ENCODE data around the gene PATJ. TPM values are rescaled to one million over a fixed set of nuclear protein-coding genes. Genes with fewer than 3 reads are reported as not detected.

PATJ gene
- polyA plus RNA-seq, 1 donor (not counting 4 experiments of a cell fraction or from before 2014, with no cell fraction given): 28.1 TPM

- H3K4me1 ChIP-seq (ENCODE audit: control insufficient read depth, extremely low read depth, insufficient read depth, low read length): peaks cover 5% of the 10 kb centered on the region
- H3K27ac ChIP-seq (ENCODE audit: control insufficient read depth, insufficient read depth, low read length): peak overlapping the region; percentile 36
- dilution Hi-C loops (cut with MboI; ENCODE audit: extremely low pct_ligation_motif_present, low sequenced_read_pairs): no loop called here
- H3K9ac ChIP-seq (ENCODE audit: control insufficient read depth, extremely low read depth, insufficient read depth, low read length): no peak overlapping the region
- H2AFZ ChIP-seq (ENCODE audit: control insufficient read depth, low read length): no peak overlapping the region
- H3K27me3 ChIP-seq (ENCODE audit: control insufficient read depth, extremely low read depth, insufficient read depth, low read length): no peaks in the 10 kb centered on the region
- H3K9me1 ChIP-seq (ENCODE audit: control insufficient read depth, extremely low read depth, insufficient read depth, low read length): no peaks in the 10 kb centered on the region
- H4K20me1 ChIP-seq (ENCODE audit: control insufficient read depth, extremely low read depth, insufficient read depth, low read length): no peaks in the 10 kb centered on the region
- H3K79me2 ChIP-seq (ENCODE audit: control insufficient read depth, insufficient read depth, low read length): no peaks in the 10 kb centered on the region
- no peaks in the 10 kb centered on the region for H3K9me3 ChIP-seq (ENCODE audit: control insufficient read depth, low read depth, low read length)
- no peak overlapping the region for H3K4me3 ChIP-seq (ENCODE audit: control insufficient read depth in 2 of 3, extremely low read depth in 1 of 3, insufficient read depth in 2 of 3, low read depth in 1 of 3, low read length in 3 of 3)
- DNase-seq (ENCODE audit: low read depth, low spot score) (no peak), FAIRE-seq (peak; percentile 64)
- TF ChIP-seq EZH2 (IDR thresholded peaks at IDR 0.05; ENCODE audit: low read length) (no peak), CTCF (optimal IDR thresholded peaks at IDR 0.05 in 1 of 3, IDR thresholded peaks at IDR 0.05 in 1 of 3, conservative IDR thresholded peaks at IDR 0.05 in 1 of 3; ENCODE audit: extremely low read depth in 1 of 3, insufficient read depth in 2 of 3, low read length in 3 of 3) (no peak)
- no peak overlapping the region for H3K4me2 ChIP-seq (ENCODE audit: control insufficient read depth, extremely low read depth, insufficient read depth, low read depth, low read length)
- peaks cover 8 to 10% of the 10 kb centered on the region in 2 experiments for H3K36me3 ChIP-seq (ENCODE audit: control insufficient read depth in 2 of 2, extremely low read depth in 1 of 2, insufficient read depth in 2 of 2, low read length in 2 of 2)
Measured at GRCh38 chr1:61873581-61873980, 131.3 kb downstream of the PATJ start.

DNA sequence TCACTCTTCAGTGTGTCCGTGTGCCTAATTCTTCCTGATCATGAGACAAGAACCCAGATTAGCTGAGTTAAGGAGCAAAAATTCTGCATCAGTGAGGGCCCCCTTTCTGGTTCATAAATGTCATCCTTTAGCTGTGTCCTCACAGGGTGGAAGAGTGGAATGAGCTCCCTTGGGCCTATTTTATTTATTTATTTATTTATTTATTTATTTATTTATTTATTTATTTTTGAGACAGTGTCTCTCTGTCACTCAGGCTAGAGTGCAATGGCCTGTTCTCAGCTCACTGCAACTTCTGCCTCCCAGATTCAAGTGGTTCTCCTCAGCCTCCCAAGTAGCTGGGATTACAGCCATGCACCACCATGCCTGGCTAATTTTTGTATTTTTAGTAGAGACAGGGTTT lies 131.7 kb downstream of the PATJ start:
- no peak for TF ChIP-seq EZH2 (IDR thresholded peaks at IDR 0.05; ENCODE audit: low read length)
- no peak for TF ChIP-seq CTCF (optimal IDR thresholded peaks at IDR 0.05 in 1 of 3, IDR thresholded peaks at IDR 0.05 in 1 of 3, conservative IDR thresholded peaks at IDR 0.05 in 1 of 3; ENCODE audit: extremely low read depth in 1 of 3, insufficient read depth in 2 of 3, low read length in 3 of 3)
- no peak for FAIRE-seq
- Histone ChIP-seq H3K27me3 (ENCODE audit: control insufficient read depth, extremely low read depth, insufficient read depth, low read length) (no peaks in the 10 kb centered on the region), H4K20me1 (ENCODE audit: control insufficient read depth, extremely low read depth, insufficient read depth, low read length) (no peaks in the 10 kb centered on the region), H3K4me3 (ENCODE audit: control insufficient read depth in 2 of 3, extremely low read depth in 1 of 3, insufficient read depth in 2 of 3, low read depth in 1 of 3, low read length in 3 of 3) (no peak overlapping the region), H3K79me2 (ENCODE audit: control insufficient read depth, insufficient read depth, low read length) (no peaks in the 10 kb centered on the region), H3K9me3 (ENCODE audit: control insufficient read depth, low read depth, low read length) (no peaks in the 10 kb centered on the region), H3K36me3 (ENCODE audit: control insufficient read depth in 2 of 2, extremely low read depth in 1 of 2, insufficient read depth in 2 of 2, low read length in 2 of 2) (peaks cover 8 to 10% of the 10 kb centered on the region in 2 experiments), H3K9ac (ENCODE audit: control insufficient read depth, extremely low read depth, insufficient read depth, low read length) (no peak overlapping the region), H2AFZ (ENCODE audit: control insufficient read depth, low read length) (no peak overlapping the region), H3K4me2 (ENCODE audit: control insufficient read depth, extremely low read depth, insufficient read depth, low read depth, low read length) (no peak overlapping the region), H3K4me1 (ENCODE audit: control insufficient read depth, extremely low read depth, insufficient read depth, low read length) (peaks cover 5% of the 10 kb centered on the region), H3K9me1 (ENCODE audit: control insufficient read depth, extremely low read depth, insufficient read depth, low read length) (no peaks in the 10 kb centered on the region), H3K27ac (ENCODE audit: control insufficient read depth, insufficient read depth, low read length) (no peak overlapping the region)
- DNase-seq (ENCODE audit: low read depth, low spot score): no peak
- dilution Hi-C loops (cut with MboI; ENCODE audit: extremely low pct_ligation_motif_present, low sequenced_read_pairs): no loop called here

Measured in keratinocyte (primary cell).